ENCODE data around the gene CAMK4. TPM values are rescaled to one million over a fixed set of nuclear protein-coding genes. Genes with fewer than 3 reads are reported as not detected.

The CAMK4 gene
- polyA plus RNA-seq, 1 donor from 2014 or later, result 16.6 TPM

GRCh38 chr5:111280282-111280951 is 56.2 kb downstream of the CAMK4 start:
- Histone ChIP-seq H3F3A (ENCODE audit: insufficient read depth, low read length, poor library complexity, severe bottlenecking) (no peaks in the 10 kb centered on the region), H2AFZ (ENCODE audit: low read depth, low read length) (no peak overlapping the region), H3K9me2 (ENCODE audit: insufficient read depth, low read length) (no peaks in the 10 kb centered on the region), H3K36me3 (ENCODE audit: insufficient read depth, low read length) (no peaks in the 10 kb centered on the region), H3K27me3 (ENCODE audit: insufficient read depth, low read depth, low read length) (no peaks in the 10 kb centered on the region), H3K9me3 (ENCODE audit: low read length) (no peaks in the 10 kb centered on the region), H3K9ac (ENCODE audit: low read length) (no peak overlapping the region), H4K20me1 (ENCODE audit: insufficient read depth) (no peaks in the 10 kb centered on the region), H3K4me3 (ENCODE audit: low read length) (no peak overlapping the region), H3K27ac (ENCODE audit: low read length) (no peak overlapping the region), H3K4me2 (ENCODE audit: low read length) (no peak overlapping the region), H3K79me2 (replicated peaks; ENCODE audit: insufficient read depth, low read length) (no peaks in the 10 kb centered on the region)
- no peak for TF ChIP-seq EP300 (conservative IDR thresholded peaks at IDR 0.05; ENCODE audit: poor library complexity, severe bottlenecking)
- no peak for TF ChIP-seq RAD21 (conservative IDR thresholded peaks at IDR 0.05)
- TF ChIP-seq EZH2 (IDR thresholded peaks at IDR 0.05; ENCODE audit: borderline replicate concordance, insufficient read depth, low read length, poor library complexity, severe bottlenecking), result no peak
- no peak for TF ChIP-seq MXI1 (conservative IDR thresholded peaks at IDR 0.05; ENCODE audit: poor library complexity, severe bottlenecking)
- no peak for TF ChIP-seq SMC3 (conservative IDR thresholded peaks at IDR 0.05; ENCODE audit: poor library complexity)
- no peak for TF ChIP-seq TAF1 (IDR thresholded peaks at IDR 0.05; ENCODE audit: low read depth)
- no peak for TF ChIP-seq CTCF (IDR thresholded peaks at IDR 0.05; ENCODE audit: poor library complexity, severe bottlenecking)
- no peak for TF ChIP-seq POLR2AphosphoS5 (IDR thresholded peaks at IDR 0.05)
- no peak for TF ChIP-seq REST (IDR thresholded peaks at IDR 0.05; ENCODE audit: borderline replicate concordance)

GRCh38 chr5:111282798-111283197 is 58.6 kb downstream of the CAMK4 start:
- no peaks in the 10 kb centered on the region for H3K27me3 ChIP-seq (ENCODE audit: insufficient read depth, low read depth, low read length)
- no peak overlapping the region for H3K9ac ChIP-seq (ENCODE audit: low read length)
- H3K9me2 ChIP-seq (ENCODE audit: insufficient read depth, low read length), result no peaks in the 10 kb centered on the region
- H3K27ac ChIP-seq (ENCODE audit: low read length), result no peak overlapping the region
- no peaks in the 10 kb centered on the region for H3K79me2 ChIP-seq (replicated peaks; ENCODE audit: insufficient read depth, low read length)
- no peaks in the 10 kb centered on the region for H3K36me3 ChIP-seq (ENCODE audit: insufficient read depth, low read length)
- H2AFZ ChIP-seq (ENCODE audit: low read depth, low read length), result no peak overlapping the region
- no peak for TF ChIP-seq POLR2AphosphoS5 (IDR thresholded peaks at IDR 0.05)
- no peak for TF ChIP-seq CTCF (IDR thresholded peaks at IDR 0.05; ENCODE audit: poor library complexity, severe bottlenecking)
- TF ChIP-seq EZH2 (IDR thresholded peaks at IDR 0.05; ENCODE audit: borderline replicate concordance, insufficient read depth, low read length, poor library complexity, severe bottlenecking), result no peak
- no peak for TF ChIP-seq RAD21 (conservative IDR thresholded peaks at IDR 0.05)
- no peak overlapping the region for H3K4me2 ChIP-seq (ENCODE audit: low read length)
- H3F3A ChIP-seq (ENCODE audit: insufficient read depth, low read length, poor library complexity, severe bottlenecking), result no peaks in the 10 kb centered on the region
- no peaks in the 10 kb centered on the region for H4K20me1 ChIP-seq (ENCODE audit: insufficient read depth)
- no peak overlapping the region for H3K4me3 ChIP-seq (ENCODE audit: low read length)
- no peaks in the 10 kb centered on the region for H3K9me3 ChIP-seq (ENCODE audit: low read length)

All from neural cell (in vitro differentiated cells).